Activated CD4-positive, alpha-beta T cell treated with anti-CD3 and anti-CD28 coated beads, Interleukin-2, amount 50 U/mL, for 4 hours (primary cell): ENCODE data around the gene MOSPD3.

Experiments used
- DNase-seq, 2 experiments: peaks; one replicate each; pipeline ENCODE4 v3.0.0-alpha.2; 2020

Gene MOSPD3

DNA sequence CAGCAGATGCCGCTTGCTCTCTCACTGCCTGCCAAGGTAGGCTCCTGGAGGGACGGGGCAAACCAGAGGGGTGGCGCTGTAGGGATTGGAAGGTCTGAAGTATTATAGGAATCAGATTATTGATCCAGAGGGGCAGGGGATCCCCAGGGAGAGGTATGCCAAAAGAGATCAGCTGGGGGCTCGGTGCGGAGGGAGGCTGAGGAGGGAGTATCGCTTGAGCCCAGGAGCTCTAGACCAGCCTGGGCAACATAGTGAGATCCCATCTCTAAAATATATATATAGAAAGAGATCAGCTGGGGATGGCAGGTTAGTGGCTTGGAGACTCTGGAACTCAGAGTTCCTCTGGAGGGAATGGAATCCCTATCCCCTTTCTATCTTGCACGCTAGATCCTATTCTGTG, 17.2 kb upstream of the MOSPD3 start:
- DNase-seq: no peak

DNA sequence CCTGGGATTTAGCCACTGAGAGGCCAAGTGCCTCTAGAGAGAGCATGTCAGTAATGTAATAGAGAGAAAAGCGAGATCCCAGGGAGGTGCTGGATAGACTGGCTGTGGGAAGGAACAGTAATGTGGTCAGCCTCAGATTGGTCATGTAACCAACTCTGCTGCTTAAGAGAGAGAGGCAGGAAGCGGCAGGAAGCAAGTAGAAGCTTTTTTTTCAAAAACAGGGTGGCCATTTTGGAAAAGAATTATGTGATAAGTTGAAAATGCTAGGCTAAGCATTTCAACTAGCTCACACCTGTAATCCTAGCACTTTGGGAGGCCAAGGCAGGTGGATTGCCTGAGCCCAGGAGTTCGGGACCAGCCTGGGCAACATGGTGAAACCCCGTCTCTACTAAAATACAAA, 13.9 kb upstream of the MOSPD3 start:
- no peak for DNase-seq

DNA sequence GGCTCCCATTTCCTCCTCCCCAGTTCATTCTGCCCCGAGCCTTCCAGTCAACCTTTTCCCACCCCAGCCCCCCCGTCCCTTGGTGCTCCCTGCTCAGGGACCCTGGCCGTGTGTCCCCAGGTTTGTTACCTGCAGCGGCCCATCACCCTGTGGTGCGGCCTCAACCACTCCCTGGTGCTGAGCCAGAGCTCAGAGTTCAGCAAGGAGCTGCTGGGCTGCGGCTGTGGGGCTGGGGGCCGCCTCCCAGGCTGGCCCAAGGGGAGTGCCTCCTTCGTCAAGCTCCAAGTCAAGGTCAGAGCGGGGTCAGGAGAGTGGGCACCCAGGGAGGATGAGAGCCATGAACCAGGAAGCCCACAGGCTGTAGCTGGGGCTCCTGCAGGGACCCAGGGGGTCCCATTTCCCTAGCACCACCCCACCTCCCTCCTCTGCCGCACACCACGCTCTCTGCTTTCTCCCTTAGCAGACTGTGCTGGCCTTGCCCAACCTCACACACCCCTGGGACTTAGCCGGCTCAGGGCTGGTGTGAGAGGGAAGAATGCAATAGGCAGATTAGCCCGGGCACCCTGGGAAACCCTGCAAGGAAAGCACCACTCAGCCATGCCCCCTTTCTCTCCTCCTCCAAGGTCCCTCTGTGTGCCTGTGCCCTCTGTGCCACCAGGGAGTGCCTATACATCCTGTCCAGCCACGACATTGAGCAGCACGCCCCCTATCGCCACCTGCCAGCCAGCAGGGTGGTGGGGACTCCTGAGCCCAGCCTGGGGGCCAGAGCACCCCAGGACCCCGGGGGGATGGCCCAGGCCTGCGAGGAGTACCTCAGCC, 12.2 kb upstream of the MOSPD3 start:
- no peak for DNase-seq

DNA sequence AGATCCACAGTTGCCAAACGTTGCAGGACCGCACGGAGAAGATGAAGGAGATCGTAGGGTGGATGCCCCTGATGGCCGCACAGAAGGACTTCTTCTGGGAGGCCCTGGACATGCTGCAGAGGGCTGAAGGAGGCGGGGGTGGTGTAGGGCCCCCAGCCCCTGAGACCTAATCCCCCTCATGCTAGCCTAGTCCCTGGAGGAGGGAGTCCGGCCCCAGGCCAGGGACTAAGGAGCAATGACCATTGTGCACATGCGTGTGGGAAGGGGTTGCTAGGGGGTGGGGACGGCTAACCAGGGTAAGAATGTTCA, 11.7 kb upstream of the MOSPD3 start:
- no peak for DNase-seq

DNA sequence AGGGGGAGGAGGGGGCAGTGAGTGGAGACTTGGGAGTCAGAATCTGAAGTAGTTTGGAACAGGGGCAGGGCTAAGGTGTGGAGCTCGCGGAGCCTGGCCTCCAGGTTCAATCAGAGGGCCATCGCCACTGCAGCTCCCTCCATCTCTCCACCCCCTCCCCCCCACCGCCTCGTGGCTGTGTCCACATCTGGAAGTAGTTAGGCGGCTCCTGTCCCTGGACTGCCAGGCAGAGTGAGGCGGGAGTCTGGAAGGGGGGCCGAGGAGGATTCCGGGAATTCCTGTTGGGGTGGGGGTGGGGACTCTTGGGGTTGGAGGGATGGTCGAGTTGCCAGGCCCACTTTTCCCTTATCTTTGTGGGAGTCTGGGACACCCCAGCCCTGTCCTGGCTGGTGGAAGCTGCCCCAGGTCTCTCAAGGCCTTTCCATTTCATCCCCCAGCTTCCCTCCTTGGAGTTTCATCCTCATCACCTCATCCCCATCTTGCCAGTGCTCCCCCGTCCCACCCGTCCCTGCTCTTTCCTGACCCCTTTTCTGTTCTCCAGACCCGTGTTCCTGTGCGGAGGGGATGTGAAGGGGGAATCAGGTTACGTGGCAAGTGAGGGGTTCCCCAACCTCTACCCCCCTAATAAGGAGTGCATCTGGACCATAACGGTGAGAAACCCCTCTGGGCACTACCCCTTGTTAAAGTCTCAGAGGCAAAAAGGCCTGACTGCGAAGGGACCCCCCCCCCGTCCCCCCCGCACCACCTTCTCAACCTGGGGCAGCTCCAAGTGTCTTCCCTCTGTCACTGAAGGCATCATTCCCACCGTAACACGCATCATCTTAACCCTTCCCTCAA, 9.2 kb upstream of the MOSPD3 start:
- DNase-seq: no peak

DNA sequence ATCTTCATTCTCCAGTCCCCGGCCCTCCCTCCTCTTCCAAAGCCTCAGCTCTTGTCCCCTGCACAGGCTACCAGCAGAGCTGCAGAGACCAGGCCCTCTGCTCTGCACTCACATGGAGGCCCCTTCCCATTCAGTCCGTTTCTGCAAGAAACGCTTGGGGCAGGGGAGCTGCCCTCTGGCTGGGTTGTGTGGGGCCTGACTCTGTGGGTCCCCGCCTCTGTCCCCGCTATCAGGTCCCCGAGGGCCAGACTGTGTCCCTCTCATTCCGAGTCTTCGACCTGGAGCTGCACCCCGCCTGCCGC, 8.7 kb upstream of the MOSPD3 start:
- DNase-seq: no peak

DNA sequence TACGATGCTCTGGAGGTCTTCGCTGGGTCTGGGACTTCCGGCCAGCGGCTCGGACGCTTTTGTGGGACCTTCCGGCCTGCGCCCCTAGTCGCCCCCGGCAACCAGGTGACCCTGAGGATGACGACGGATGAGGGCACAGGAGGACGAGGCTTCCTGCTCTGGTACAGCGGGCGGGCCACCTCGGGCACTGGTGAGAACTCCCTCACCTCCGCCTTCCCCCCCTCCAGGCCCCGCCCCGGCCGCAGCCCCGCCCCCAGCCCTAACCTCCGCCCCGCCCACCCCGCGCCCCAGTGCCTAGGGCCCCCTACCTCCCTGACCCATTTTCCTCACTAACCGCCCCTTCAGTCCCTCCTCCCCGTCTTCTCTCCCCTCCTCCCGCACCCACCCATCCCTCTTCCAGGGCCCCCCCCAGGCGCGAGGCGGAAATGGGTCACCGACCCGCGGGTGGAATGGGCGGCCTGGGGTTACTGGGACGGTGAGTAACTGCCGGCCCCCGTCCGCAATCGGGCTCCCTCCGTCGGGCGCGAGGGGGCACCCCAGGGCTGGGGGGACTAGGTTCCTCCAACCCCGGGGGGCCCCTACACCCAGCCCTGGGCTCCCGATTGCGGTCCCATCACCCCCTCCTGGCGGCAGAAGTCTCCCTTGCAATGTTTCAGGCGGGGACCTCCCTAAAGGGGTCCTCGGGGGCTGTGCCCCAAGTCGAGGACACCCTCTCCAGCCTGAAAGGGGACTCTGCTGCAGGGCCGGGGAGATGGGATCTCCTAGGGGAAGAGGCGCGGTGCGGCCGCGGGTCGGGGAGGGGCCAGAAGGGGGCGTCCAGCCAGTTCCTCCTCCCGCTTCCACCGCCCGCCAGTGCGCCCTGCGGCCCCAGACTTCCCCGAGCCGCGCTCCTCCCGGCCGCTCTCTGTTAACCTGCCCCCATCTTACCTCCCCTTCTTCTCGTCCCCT, 8.0 kb upstream of the MOSPD3 start:
- peak; percentile 51 to 53 for DNase-seq

DNA sequence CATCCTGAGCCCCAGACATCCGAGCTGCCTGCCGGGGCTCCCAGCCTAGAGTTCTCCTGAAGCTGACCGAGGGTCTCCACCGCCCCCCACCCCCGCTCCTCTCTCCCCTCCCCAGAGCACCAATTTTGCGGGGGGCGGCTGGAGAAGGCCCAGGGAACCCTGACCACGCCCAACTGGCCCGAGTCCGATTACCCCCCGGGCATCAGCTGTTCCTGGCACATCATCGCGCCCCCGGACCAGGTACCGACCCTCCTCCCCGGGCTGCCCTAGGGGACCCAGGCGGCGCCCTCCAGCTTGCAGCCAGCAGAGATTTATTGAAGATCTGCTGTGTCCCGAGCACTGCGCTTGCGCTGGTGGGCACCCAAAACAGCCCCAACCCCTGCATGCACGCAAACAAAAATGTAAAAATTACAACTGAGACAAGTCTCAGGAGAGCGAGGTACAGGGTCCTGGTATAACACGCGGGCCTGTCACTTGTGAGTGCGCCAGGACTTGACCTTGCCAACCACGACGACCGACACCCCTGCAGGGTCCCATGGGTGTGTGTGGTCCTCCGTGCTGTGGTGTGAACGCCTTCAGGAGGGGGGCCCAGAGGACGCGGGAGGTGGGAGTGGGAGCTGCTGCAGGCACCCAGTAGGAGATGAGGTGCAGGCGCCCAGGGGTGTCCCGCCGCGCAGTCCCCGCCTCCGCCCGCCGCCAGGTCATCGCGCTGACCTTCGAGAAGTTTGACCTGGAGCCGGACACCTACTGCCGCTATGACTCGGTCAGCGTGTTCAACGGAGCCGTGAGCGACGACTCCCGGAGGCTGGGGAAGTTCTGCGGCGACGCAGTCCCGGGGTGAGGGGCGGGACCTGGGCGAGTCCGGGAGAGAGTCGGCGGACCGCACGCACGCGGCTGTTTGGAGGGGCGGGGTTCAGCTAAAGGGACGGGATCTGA, 7.1 kb upstream of the MOSPD3 start:
- DNase-seq: no peak

DNA sequence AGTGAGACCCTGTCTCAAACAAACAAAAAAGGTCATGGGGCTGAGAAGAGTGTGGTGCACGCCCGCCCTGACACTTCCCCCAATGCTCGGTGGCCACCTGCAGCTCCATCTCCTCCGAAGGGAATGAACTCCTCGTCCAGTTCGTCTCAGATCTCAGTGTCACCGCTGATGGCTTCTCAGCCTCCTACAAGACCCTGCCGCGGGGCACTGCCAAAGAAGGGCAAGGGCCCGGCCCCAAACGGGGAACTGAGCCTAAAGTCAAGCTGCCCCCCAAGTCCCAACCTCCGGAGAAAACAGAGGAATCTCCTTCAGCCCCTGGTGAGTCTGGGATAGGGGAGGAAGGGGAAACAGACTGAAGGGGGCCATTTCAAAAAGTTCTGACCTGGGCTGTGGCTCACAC, 6.0 kb upstream of the MOSPD3 start:
- DNase-seq: no peak

DNA sequence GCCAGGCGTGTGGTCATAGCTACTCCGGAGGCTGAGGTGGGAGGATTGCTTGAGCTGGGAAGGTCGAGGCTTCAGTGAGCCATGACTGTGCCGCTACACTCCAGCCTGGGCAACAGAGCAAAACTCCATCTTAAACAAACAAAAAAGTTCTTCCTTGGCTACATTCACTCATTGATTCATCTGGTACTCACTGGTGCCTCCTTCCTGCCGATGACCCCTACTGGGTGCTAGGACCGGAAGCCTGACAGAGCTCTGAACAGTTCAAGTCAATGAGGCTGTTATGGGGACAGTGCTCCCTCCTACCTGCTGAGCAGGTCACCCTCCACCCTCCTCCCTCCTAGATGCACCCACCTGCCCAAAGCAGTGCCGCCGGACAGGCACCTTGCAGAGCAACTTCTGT, 5.2 kb upstream of the MOSPD3 start:
- DNase-seq: no peak

DNA sequence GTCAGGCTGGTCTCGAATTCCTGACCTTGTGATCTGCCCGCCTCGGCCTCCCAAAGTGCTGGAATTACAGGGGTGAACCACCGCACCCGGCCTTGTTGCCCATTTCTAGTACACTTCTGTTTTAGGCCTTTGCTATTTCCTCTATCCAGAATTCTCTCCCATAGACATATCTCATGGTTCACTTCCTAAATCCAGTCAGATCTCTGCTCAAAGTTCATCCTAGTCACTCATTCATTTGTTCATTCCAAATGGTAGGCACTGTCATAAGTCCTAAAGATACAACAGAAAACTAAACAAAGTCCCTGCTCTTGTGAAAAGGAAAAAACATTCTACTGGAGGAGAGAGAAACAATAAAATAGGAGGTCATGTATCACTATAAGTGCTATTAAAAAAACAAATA, 2.4 kb upstream of the MOSPD3 start:
- no peak for DNase-seq

DNA sequence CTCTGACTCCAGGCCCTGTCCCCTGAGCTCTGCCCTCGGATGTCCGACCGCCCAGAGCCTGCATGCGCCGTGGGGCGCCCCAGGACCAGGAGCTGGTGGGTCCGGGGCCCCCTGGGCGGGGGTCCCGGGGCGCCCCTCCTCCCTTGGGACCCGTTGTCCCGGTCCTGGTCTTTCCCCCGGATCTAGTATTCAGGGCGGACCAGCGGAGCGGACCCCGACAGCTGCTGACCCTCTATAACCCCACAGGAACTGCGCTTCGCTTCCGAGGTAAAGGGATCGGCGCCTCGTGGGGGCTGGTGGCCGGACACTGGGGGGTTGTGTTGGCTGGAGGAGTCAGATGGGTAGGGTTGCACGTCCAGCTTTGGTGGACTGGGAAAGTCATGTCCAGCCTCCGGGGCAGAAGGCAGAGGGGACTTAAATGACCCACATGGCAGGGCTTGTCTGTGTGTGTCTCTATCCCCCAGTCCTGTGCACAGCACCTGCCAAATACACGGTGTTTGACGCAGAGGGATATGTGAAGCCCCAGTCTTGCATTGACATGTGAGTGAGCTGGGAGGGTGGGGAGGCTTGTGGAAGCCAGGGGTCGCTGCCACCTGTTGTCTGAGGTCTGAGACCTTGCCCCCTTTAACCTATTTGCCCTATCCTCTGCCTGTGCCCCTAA, 520 bp downstream of the MOSPD3 start:
- DNase-seq: no peak

DNA sequence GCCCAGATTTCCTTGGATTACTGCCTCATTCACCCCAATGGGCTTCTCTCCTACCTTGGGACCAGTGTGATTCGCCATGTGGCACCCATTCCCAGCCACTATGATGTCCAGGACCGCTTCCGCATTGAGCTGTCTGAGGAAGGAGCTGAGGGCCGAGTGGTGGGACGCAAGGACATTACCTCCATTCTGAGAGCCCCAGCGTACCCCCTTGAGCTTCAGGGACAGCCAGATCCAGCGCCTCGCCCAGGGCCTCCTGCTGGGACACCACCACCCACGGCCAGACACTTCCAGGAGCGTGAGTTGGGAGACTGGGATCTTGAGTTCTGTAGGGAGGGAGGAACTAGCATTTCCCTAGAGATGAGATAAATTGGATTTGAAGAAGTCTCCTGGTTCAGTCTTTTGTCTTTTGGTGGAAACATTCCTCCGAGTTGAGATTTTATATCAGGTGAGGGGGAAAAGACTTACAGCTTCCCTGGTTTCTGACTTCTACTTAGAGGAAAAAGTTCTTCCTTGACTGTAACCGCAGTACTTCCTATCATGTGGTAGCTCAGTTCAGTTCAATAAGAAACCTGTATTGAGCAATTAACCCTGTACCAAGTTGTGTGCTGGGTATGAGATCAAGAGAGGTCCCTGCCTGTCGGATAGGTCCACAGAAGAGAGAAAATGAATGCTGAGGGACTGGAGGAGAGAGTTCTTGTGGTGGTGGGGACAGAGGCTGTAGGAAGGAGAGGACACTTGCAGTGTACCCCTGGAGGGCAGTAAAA, 1.3 kb downstream of the MOSPD3 start:
- no peak for DNase-seq

DNA sequence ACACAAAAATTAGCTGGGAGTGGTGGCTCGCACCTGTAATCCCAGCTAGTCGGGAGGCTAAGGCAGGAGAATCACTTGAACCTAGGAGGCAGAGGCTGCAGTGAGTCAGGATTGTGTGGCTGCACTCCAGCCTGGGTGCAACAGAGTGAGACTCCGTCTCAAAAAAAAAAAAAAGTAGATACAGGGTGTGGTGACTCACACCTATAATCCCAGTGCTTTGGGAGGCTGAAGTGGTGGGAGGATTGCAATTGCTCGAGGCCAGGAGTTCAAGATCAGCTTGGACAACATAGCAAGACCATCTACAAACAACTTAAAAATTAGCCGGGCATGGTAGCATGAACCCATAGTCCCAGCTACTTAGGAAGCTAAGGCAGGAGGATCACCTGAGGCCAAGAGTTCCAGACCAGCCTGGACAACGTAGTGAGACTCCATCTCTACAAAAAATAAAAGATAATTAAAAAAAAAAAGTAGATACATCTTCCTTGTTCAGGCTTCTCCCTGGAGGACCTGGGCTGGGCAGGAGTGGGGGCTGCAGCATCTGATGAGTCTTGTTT, 2.0 kb downstream of the MOSPD3 start:
- no peak for DNase-seq

DNA sequence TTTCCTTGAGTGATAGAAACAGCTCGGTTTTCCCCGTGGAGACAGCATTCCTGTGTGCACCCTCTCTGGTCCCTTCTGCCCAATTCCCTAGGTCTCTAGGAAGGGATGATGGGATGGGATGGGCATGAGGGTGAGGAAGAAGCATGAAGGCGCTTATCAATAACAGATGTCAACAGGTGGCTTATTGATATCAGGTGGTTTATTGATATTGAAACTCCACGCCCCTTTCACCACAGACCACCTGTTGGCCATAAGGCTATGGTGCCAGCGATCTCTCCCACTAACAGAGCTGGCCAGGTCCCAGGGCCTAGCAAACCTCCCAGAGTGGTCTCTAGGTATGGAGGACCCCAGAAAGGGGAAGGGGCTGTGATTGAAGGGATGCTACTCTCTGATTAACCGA, 7.9 kb downstream of the MOSPD3 start:
- DNase-seq: no peak

DNA sequence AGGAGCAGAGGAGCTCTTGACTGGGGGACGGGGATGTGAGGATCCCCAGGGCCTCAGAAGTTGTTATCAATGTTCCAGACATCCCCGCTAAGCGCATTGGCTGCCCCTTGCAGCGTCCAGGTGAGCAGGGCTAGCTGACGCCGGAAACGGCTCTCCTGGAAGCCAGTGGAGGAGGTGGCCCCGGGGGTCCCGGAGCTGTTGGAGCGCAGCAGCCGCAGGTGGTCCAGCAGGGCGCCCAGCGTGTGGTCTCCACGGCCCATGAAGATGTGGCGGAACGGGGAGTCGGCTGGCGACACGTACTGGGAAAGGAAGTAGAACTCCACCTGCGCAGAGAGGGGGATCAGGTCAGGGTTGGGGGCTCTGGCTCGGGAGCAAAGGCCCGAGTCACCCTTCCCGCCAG, 8.5 kb downstream of the MOSPD3 start:
- no peak for DNase-seq

DNA sequence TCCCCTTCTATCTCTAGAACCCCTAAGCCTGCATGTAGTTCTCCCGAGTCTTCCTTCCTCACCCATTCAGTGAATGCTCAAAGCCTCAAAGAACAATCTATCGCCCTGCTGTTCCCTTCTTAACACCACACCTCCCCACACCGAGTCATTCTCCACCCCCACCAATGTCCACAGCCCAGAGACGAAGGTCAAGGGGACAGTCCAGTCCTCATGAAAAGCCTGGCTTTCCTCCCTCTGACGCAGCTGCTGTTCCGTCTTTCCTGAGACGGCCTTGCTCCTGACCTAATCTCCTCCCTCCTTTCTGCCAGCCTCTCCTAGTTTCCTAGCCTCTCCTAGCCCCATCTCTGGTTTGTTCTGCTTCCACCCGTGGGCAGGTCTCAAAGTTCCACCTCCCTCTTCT, 9.2 kb downstream of the MOSPD3 start:
- DNase-seq: no peak

DNA sequence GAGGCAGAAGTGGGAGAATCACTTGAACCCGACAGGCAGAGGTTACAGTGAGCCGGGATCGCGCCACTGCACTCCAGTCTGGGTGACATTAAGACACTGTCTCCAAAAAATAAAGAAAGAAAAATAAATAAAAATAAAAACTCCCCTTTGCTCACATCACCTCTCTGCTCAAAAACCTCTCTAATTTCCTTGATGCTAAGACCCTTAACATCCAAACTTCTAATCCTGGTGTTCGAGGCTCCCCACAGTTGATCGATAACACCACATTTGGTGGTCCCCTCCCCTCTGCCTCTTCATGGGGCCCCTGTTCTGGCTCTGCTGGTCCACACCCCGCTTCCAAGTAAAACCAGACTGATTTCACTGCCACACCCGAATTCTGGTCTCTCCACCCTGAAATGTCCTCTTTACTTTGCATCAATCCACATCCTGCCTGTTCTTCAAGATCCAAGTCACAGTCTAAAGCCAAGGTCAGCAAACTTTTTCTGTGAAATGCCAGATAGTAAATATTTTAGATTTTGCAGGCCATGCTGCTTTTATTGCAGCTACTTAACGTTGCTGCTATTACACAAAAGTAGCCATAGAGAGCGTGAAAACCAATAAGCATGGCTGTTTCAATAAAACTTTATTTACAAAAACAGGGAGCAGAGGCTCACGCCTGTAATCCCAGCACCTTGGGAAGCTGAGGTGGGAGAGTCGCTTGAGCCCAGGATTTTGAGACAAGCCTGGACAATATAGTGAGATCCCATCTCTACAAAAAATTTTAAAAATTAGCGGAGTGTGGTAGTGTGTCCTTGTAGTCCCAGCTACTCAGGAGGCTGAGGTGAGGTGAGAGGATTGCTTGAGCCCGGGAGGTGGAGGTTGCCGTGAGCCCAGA, 11.8 kb downstream of the MOSPD3 start:
- DNase-seq: no peak

DNA sequence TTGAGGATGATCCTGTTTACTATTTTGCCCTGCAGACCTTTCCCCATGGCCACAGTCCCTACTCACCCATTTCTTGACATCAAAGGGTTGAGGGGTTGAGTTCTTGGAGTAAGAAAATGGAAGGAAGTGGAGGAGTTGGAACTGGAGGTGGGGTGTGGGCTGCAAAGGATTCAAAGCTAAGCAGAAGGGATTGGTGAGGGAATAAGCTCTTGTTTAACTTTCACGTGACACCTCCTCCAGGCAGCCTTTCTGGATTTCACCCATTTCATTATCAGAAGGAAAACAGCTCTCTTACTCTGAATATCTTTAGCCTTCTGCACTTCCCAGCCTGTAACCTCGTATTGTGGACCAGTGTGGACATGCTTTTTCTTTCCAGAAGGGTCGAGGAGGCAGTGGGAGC, 13.7 kb downstream of the MOSPD3 start:
- DNase-seq: no peak
